ENCODE results near the gene RPRD1A.
"Not testable (repeated sequence)": the region's sequence is repeated elsewhere in the genome, so short reads cannot be mapped to it uniquely, and the experiment has no call there.

The RPRD1A gene

GRCh38 chr18:36025025-36025424 lies 42.3 kb downstream of the RPRD1A start:
- DNase-seq = no peak

- DNase-seq = not testable (repeated sequence)
These were observed 43.1 kb downstream of the RPRD1A start for GRCh38 chr18:36024241-36024640.

GRCh38 chr18:36023336-36023735 lies 44.0 kb downstream of the RPRD1A start:
- DNase-seq = no peak

GRCh38 chr18:36020174-36020711 lies 47.1 kb downstream of the RPRD1A start:
- DNase-seq = no peak

GRCh38 chr18:36017232-36017631 lies 50.1 kb downstream of the RPRD1A start:
- no peak for DNase-seq

GRCh38 chr18:36015629-36016028 lies 51.7 kb downstream of the RPRD1A start:
- DNase-seq = no peak

- DNase-seq = no peak
These were observed 54.5 kb downstream of the RPRD1A start for GRCh38 chr18:36012891-36013290.

- no peak for DNase-seq
These were observed 58.1 kb downstream of the RPRD1A start for GRCh38 chr18:36009214-36009613.

GRCh38 chr18:36006997-36007396 lies 60.4 kb downstream of the RPRD1A start:
- no peak for DNase-seq

GRCh38 chr18:35999925-36000324 lies 67.4 kb downstream of the RPRD1A start:
- no peak for DNase-seq

- no peak for DNase-seq
These were observed 68.4 kb downstream of the RPRD1A start for GRCh38 chr18:35998967-35999366.

GRCh38 chr18:35993013-35993412 lies 74.3 kb downstream of the RPRD1A start:
- no peak for DNase-seq

- no peak for DNase-seq
These were observed 75.7 kb downstream of the RPRD1A start for GRCh38 chr18:35991696-35992095.

GRCh38 chr18:35983818-35984217 lies 83.5 kb downstream of the RPRD1A start:
- DNase-seq = no peak

- DNase-seq = no peak
These were observed 84.2 kb downstream of the RPRD1A start for GRCh38 chr18:35983147-35983546.

GRCh38 chr18:35982409-35983114 lies 84.8 kb downstream of the RPRD1A start:
- DNase-seq = no peak

- no peak for DNase-seq
These were observed 88.2 kb downstream of the RPRD1A start for GRCh38 chr18:35979112-35979511.

GRCh38 chr18:35974181-35974580 lies 93.2 kb downstream of the RPRD1A start:
- no peak for DNase-seq

- no peak for DNase-seq
These were observed 93.7 kb downstream of the RPRD1A start for GRCh38 chr18:35973650-35974049.

- peak; percentile 94 for DNase-seq
These were observed 95.0 kb downstream of the RPRD1A start, which contains the start of gene RMP24 for GRCh38 chr18:35972197-35973000. RMP24 (plus strand) TSS chr18:35972679.

- DNase-seq = no peak
These were observed 95.6 kb downstream of the RPRD1A start for GRCh38 chr18:35971661-35972196.

- no peak for DNase-seq
These were observed 97.7 kb downstream of the RPRD1A start for GRCh38 chr18:35969676-35970075.

- DNase-seq = no peak
These were observed 99.0 kb downstream of the RPRD1A start for GRCh38 chr18:35968278-35968880.
